HG02798 (cell line): ENCODE data around the gene LDLRAD4.
"Not testable (repeated sequence)": the region's sequence is repeated elsewhere in the genome, so short reads cannot be mapped to it uniquely, and the experiment has no call there.

Experiments used
- ATAC-seq: cut with Tn5 transposase; IDR thresholded peaks from one replicate; pipeline ENCODE4 v1.9.1; 2021; ENCODE audit warnings: mild to moderate bottlenecking; ENCODE audit not compliant: unreplicated experiment, poor library complexity

The LDLRAD4 gene

DNA sequence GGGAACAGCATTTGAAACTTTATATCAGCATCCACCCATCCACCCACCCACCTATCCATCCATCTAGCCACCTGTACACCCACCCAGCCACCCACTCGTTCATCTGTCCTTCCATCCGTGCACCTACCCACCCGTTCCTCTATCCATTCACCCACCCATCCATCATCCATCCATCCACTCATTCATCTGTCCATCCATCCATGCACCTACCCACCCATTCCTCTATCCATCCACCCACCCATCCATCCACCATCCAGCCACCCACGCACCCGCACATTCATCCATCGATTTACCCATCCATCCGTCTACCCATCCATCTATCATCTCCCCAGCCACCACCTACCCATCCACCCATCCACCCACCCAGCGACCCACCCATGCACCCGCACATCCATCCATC is 24.8 kb downstream of the LDLRAD4 start:
- no peak for ATAC-seq

DNA sequence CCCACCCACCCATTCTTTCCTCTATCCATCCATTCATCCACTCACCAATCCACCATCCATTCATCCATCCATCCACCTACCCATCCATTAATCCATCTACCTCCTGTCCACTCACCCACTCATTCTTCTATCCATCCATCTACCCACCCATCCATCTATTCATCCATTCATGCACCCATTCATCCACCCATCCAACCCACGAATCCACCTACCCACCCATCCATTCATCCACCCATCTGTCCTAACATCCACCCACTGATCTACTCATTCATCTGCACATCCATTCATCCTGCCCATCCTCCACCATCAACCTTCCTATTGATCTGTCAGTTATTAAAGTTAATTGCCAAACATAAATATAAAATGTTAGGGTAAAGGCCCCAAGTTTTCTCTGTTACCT is 25.6 kb downstream of the LDLRAD4 start:
- no peak for ATAC-seq

DNA sequence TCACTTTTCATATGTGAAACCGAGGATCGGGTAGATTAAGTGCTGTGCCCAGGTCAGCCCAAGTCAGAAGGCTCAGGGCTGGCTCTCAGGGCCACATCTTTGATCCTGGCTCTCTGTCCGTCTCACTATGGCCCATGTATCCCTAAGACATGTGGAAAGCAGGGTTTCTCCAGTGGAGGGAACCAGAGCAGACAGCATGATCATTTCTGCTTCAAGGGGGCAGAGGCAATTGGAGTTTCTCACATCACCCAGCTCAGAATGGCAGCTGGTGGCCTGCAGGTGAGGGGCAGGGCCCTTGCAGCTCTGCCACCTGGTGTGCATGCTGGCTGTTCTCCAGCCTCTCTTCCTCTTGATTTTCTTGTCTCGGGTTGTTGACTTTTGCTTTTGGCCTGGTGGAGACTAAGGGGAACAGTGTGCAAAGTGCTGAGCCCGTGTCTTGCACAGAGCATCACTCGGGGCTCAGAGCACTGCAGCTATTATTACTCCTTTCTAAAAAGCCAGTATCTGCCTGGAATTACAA is 27.0 kb downstream of the LDLRAD4 start:
- ATAC-seq, result no peak

- no peak for ATAC-seq
These were observed 27.6 kb downstream of the LDLRAD4 start for GRCh38 chr18:13246121-13246520.

DNA sequence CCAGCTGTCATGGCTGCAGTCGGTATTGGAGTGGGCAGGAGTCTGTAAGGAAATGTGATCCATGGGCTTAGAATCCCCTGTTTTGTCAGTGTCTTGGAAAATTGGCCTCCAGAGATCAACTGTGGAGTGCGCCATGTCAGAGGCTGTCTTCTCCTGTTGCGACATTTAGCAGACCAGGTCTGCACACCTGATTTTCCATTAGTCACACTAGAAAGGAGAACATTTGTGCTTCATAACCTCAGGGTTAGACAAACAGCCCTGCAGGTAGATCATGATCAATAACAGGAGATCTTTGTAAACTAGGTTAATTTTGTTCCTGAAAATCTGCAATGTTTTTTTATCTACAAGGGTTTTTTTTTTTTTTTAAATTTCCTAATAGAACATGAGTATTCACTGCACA is 28.0 kb downstream of the LDLRAD4 start:
- ATAC-seq, result no peak

DNA sequence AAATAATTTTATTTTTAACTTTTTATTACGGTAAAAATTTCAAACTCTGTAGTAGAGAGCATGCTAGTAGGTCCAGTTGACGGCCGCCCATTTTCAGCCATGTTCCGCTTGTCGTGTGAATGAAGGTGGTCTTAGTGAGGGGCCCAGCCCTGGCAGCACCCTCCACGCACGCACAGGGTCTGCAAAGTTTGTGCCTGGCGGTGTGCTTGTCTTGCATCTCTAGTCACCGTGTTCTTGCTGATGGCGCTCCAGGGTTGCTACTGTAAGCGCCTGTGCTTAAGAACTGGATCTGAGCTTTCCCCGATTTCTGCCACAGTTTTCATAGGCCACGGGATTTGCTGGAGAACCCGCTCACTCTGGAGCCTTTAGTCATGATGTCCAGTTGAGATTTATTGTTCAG is 28.9 kb downstream of the LDLRAD4 start:
- no peak for ATAC-seq

- ATAC-seq, result no peak
These were observed 34.3 kb downstream of the LDLRAD4 start for GRCh38 chr18:13252686-13253410.

- no peak for ATAC-seq
These were observed 35.5 kb downstream of the LDLRAD4 start for GRCh38 chr18:13253786-13254688.

- ATAC-seq, result no peak
These were observed 36.7 kb downstream of the LDLRAD4 start for GRCh38 chr18:13254971-13255927.

DNA sequence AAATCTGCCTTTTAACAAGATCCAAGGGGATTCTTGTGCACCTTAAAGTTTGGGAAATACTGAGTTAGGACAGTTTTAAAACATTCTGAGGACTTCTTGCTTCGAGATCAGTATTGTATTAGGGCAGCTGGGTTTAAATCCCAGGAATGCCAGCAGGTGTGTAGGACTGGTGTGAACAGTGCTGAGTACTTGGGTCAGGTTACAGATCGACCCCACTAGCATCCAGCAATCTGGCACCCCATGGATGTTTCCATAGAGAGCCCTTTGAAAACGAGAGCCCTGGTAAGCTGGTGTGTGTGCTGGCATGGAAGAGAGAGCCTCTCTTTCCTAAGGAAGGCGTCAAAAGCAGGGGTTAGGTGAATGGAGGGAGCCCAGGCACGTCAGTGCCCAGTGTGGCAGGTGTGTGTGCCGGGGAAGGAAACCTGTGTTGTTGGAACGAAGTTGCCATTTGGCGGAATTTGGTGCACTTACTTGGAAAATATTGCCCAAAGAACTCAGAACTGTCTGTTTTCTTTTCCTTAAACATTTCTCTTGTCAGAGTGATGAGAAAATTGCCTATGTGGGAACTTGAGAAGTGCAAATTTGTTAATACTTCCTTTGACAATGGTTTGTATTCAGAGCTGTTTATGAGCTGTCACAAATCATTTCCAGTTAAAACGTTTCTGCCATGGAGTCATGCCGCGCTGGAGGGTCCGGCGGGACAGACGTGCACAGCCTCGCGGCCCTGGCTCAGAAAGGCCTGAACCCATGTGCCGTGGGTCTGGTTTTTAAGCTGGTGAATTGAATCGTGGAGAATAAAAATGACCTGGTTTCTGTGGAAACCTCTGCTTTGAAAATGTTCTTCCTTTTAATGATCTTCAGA is 38.1 kb downstream of the LDLRAD4 start:
- ATAC-seq, result no peak

DNA sequence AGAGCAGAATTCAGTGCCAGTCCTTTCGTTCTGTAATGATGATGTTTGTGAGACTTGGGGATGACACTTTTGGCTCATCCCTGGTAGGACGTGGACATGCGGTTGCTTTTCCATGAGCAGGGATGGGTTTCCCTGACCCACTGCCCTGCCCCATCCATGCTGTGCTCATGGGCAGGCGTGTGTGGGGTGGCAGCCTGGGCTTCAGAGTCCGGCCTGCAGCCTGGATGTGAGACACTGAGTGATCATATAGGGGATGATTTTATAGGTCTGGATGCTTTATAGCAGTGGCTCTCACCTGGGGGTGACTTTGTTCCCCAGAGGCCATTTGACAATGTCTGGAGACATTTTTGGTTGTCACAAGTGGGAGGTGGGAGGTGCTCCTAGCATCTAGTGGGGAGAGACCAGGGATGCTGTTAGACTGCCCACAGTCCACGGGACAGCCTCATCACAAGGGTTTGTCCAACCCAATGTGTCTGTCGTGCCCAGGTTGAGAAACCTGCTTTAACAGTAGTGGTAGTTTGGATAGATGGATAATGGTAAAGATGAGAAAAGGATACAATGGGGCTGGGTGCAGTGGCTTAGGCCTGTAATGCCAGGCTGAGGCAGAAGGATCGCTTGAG is 38.9 kb downstream of the LDLRAD4 start:
- no peak for ATAC-seq

- ATAC-seq, result no peak
These were observed 40.4 kb downstream of the LDLRAD4 start for GRCh38 chr18:13258921-13259320.

GRCh38 chr18:13259701-13260100 is 41.1 kb downstream of the LDLRAD4 start:
- no peak for ATAC-seq

GRCh38 chr18:13260197-13260934 is 41.8 kb downstream of the LDLRAD4 start:
- no peak for ATAC-seq

DNA sequence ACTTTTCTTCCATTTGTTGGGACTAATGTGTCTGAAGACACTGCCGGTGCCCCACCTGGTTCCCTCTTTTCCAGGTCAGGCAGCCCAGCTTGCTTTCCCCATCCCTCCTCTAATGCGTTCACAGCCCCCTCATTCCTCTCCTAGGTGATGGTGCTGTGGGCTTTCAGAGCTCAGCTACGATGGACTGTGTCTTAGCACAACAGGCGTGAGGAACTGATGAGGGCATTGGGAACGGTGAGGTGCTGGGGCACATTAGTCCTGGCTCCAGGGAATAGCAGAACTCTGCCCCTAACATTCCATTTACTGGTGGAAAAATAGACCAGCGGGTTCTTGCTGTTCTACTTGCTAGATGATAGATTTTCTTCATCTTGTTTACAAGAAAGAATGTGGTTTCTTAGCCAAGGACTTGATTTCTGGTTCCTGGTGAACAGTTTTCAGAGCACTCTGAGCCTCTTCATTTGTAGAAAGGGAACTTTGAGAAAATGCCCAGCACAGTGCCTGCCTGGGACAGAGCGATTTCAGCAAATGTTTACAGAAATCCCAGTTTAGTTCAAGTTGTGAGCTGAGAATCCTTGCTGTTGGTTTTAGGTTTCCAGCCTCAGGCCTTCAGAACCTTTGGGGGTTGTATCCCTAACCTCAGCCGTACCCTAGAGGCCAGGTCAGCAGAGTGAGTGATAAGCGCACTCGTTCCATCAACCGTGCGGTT is 42.5 kb downstream of the LDLRAD4 start:
- no peak for ATAC-seq

- no peak for ATAC-seq
These were observed 43.2 kb downstream of the LDLRAD4 start for GRCh38 chr18:13261661-13262357.

- not testable (repeated sequence) for ATAC-seq
These were observed 43.8 kb downstream of the LDLRAD4 start for GRCh38 chr18:13262358-13262680.
